ENCODE results near the gene OGFR. TPM values are rescaled to one million over a fixed set of nuclear protein-coding genes. Genes with fewer than 3 reads are reported as not detected.

The OGFR gene
- total RNA-seq, 1 experiment from 2014 or later, result 78.9 TPM

DNA sequence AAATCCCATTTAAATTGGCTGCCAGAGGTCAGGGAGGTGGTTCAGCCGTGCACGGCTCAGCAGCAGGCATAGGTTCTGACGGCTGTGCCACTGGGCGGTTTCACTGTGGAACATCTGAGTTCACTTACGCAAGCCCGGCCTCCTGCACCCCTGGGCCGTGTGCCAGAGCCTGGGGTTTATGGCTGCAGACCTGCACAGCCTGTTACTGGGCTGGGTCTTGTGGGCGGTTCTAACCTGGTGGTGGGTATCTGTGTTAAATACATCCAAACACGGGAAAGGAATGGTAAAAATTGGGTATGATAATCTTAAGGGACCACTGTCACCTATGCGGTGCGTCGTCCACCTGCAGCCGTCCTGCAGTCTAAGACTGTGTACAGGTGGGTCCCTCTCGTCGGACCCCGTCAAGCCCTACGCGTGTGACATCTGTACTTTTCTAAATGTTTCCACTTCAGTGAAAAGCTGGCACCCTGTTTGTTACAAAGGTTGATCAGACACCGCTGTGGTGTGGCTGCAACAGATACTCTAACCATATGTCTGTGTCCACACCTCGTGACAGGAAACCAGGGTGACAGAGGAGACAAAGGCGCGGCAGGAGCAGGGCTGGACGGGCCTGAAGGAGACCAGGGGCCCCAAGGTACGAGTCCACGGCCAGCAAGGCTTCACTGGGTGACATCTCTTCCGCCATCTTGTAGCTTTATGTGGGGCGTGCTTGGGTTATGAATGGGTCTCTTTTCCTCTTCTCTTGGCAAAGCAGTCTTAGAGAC, 33.7 kb downstream of the OGFR start:
- intact Hi-C loops (cut with micrococcal nuclease), result no loop called here
- Histone ChIP-seq H2AFZ (ENCODE audit: low read length) (no peak overlapping the region), H3F3A (ENCODE audit: low read length, unreplicated experiment) (no peaks in the 10 kb centered on the region), H3K9me3 (ENCODE audit: low read length) (no peaks in the 10 kb centered on the region), H3K36me3 (ENCODE audit: low read depth, low read length) (no peaks in the 10 kb centered on the region), H3K9me2 (replicated peaks; ENCODE audit: low read length) (no peaks in the 10 kb centered on the region), H3K27ac (ENCODE audit: low read length) (no peak overlapping the region), H3K9ac (ENCODE audit: low read length) (no peak overlapping the region), H3K4me2 (ENCODE audit: low read length) (no peak overlapping the region), H4K20me1 (ENCODE audit: low read length) (no peaks in the 10 kb centered on the region), H3K4me3 (ENCODE audit: low read length) (no peak overlapping the region), H3K27me3 (ENCODE audit: low read length) (no peaks in the 10 kb centered on the region), H3K79me2 (ENCODE audit: low read length) (no peaks in the 10 kb centered on the region), H3K4me1 (ENCODE audit: insufficient read depth, low read length) (peaks cover 26% of the 10 kb centered on the region)
- CTCF ChIA-PET, result no interaction called here
- POLR2A ChIA-PET (ENCODE audit: unreplicated experiment), result no interaction called here
- BruUV-seq (replicated peaks), result no TSS peak
- ATAC-seq (no peak), DNase-seq (no peak)
- TF ChIP-seq EZH2 (IDR thresholded peaks at IDR 0.05; ENCODE audit: low read length, unreplicated experiment) (no peak), EZH2phosphoT487 (IDR thresholded peaks at IDR 0.05; ENCODE audit: borderline replicate concordance, low read length) (no peak)
- TF ChIP-seq, protein P1, sequence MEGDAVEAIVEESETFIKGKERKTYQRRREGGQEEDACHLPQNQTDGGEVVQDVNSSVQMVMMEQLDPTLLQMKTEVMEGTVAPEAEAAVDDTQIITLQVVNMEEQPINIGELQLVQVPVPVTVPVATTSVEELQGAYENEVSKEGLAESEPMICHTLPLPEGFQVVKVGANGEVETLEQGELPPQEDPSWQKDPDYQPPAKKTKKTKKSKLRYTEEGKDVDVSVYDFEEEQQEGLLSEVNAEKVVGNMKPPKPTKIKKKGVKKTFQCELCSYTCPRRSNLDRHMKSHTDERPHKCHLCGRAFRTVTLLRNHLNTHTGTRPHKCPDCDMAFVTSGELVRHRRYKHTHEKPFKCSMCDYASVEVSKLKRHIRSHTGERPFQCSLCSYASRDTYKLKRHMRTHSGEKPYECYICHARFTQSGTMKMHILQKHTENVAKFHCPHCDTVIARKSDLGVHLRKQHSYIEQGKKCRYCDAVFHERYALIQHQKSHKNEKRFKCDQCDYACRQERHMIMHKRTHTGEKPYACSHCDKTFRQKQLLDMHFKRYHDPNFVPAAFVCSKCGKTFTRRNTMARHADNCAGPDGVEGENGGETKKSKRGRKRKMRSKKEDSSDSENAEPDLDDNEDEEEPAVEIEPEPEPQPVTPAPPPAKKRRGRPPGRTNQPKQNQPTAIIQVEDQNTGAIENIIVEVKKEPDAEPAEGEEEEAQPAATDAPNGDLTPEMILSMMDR (conservative IDR thresholded peaks at IDR 0.05; ENCODE audit: low read depth, low read length), result no peak

DNA sequence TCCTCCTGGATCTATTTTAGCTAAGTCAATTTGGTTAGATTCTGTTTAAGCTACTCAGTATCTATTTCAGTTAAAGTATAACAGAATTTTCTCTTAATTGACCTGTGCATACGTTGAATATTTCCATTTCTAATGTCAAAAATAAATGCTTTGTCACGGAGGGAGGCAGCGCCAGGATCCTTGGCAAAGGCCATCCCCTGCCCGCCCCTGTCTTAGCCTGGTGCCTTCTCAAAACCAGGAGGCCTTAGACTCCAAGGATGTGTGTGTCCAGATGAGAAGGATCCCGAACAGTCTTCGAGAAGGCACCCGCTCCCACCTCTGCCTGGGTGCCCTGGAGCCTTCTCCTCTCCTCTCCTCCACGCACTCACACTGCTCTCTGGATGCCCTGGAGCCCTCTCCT, 34.6 kb downstream of the OGFR start:
- intact Hi-C loops (cut with micrococcal nuclease), result no loop called here
- no peak overlapping the region for H2AFZ ChIP-seq (ENCODE audit: low read length)
- no peak overlapping the region for H3K4me3 ChIP-seq (ENCODE audit: low read length)
- H3K79me2 ChIP-seq (ENCODE audit: low read length), result no peaks in the 10 kb centered on the region
- no TSS peak for BruUV-seq (replicated peaks)
- no peaks in the 10 kb centered on the region for H3F3A ChIP-seq (ENCODE audit: low read length, unreplicated experiment)
- H3K9me2 ChIP-seq (replicated peaks; ENCODE audit: low read length), result no peaks in the 10 kb centered on the region
- ATAC-seq (no peak), DNase-seq (no peak)
- H3K27me3 ChIP-seq (ENCODE audit: low read length), result no peaks in the 10 kb centered on the region
- peaks cover 34% of the 10 kb centered on the region for H3K4me1 ChIP-seq (ENCODE audit: insufficient read depth, low read length)
- H3K36me3 ChIP-seq (ENCODE audit: low read depth, low read length), result no peaks in the 10 kb centered on the region
- no peaks in the 10 kb centered on the region for H4K20me1 ChIP-seq (ENCODE audit: low read length)
- TF ChIP-seq, protein P1 (conservative IDR thresholded peaks at IDR 0.05; ENCODE audit: low read depth, low read length), result no peak
- TF ChIP-seq EZH2 (IDR thresholded peaks at IDR 0.05; ENCODE audit: low read length, unreplicated experiment) (no peak), EZH2phosphoT487 (IDR thresholded peaks at IDR 0.05; ENCODE audit: borderline replicate concordance, low read length) (no peak)
- CTCF ChIA-PET, result no interaction called here
- no peak overlapping the region for H3K4me2 ChIP-seq (ENCODE audit: low read length)
- H3K9me3 ChIP-seq (ENCODE audit: low read length), result no peaks in the 10 kb centered on the region
- H3K27ac ChIP-seq (ENCODE audit: low read length), result no peak overlapping the region
- POLR2A ChIA-PET (ENCODE audit: unreplicated experiment), result no interaction called here
- H3K9ac ChIP-seq (ENCODE audit: low read length), result no peak overlapping the region

DNA sequence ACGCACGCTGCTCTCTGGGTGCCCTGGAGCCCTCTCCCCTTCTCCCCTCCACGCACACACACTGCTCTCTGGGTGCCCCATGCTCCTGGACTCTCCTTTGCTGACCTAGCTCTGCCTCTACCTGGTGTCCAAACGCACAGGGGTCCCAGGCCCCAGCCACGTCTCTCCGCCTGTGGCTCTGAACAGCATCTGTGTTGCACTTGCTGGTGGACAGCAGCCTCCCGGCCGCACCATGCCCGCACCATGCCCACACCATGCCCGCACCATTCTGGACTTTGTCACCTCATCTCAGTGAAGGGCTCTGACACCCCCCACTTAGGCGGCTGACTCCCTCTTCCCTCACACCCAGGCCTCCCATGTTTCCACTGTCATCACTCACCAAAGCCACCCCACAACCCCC, 35.2 kb downstream of the OGFR start:
- ATAC-seq, result no peak

More for the DNA sequence above, 35.2 kb downstream of the OGFR start:
- peaks cover 34% of the 10 kb centered on the region for H3K4me1 ChIP-seq (ENCODE audit: insufficient read depth, low read length)
- no peaks in the 10 kb centered on the region for H3K27me3 ChIP-seq (ENCODE audit: low read length)
- POLR2A ChIA-PET (ENCODE audit: unreplicated experiment), result interaction anchor here (0.6 kb wide), 1 partner anchor 198 kb away, joined by 5 read pairs; the partner anchor contains the start of gene SLCO4A1
- no peaks in the 10 kb centered on the region for H3F3A ChIP-seq (ENCODE audit: low read length, unreplicated experiment)
- CTCF ChIA-PET, result no interaction called here
- H3K9me2 ChIP-seq (replicated peaks; ENCODE audit: low read length), result no peaks in the 10 kb centered on the region
- TF ChIP-seq EZH2phosphoT487 (IDR thresholded peaks at IDR 0.05; ENCODE audit: borderline replicate concordance, low read length) (no peak), EZH2 (IDR thresholded peaks at IDR 0.05; ENCODE audit: low read length, unreplicated experiment) (no peak)
- TF ChIP-seq, protein P1 (conservative IDR thresholded peaks at IDR 0.05; ENCODE audit: low read depth, low read length), result no peak
- no peak overlapping the region for H3K4me2 ChIP-seq (ENCODE audit: low read length)
- no peak overlapping the region for H3K27ac ChIP-seq (ENCODE audit: low read length)
- no peak overlapping the region for H3K9ac ChIP-seq (ENCODE audit: low read length)
- H3K36me3 ChIP-seq (ENCODE audit: low read depth, low read length), result no peaks in the 10 kb centered on the region
- no peaks in the 10 kb centered on the region for H3K9me3 ChIP-seq (ENCODE audit: low read length)
- no peaks in the 10 kb centered on the region for H4K20me1 ChIP-seq (ENCODE audit: low read length)
- no peak for DNase-seq
- no peaks in the 10 kb centered on the region for H3K79me2 ChIP-seq (ENCODE audit: low read length)
- BruUV-seq (replicated peaks), result no TSS peak
- H3K4me3 ChIP-seq (ENCODE audit: low read length), result no peak overlapping the region
- intact Hi-C loops (cut with micrococcal nuclease), result loop anchor here (2.0 kb wide), 1 partner anchor 17 kb away; no protein-coding TSS in a partner anchor
- H2AFZ ChIP-seq (ENCODE audit: low read length), result no peak overlapping the region

All from PC-3 (cell line).